Dermis lymphatic vessel endothelial cell (primary cell): Measurements from ENCODE around the gene ZNF292. TPM values are rescaled to one million over a fixed set of nuclear protein-coding genes. Genes with fewer than 3 reads are reported as not detected.

ENCODE experiments used
- total RNA-seq: library from RNA; depleted of rRNA; stranded (reverse); fragments of >200 nt; gene quantifications from 2 replicates; pipeline ENCODE4 v1.2.1, GENCODE V29; 2014

Gene ZNF292
- 17.1 and 21.5 TPM in 2 replicates for total RNA-seq

DNA sequence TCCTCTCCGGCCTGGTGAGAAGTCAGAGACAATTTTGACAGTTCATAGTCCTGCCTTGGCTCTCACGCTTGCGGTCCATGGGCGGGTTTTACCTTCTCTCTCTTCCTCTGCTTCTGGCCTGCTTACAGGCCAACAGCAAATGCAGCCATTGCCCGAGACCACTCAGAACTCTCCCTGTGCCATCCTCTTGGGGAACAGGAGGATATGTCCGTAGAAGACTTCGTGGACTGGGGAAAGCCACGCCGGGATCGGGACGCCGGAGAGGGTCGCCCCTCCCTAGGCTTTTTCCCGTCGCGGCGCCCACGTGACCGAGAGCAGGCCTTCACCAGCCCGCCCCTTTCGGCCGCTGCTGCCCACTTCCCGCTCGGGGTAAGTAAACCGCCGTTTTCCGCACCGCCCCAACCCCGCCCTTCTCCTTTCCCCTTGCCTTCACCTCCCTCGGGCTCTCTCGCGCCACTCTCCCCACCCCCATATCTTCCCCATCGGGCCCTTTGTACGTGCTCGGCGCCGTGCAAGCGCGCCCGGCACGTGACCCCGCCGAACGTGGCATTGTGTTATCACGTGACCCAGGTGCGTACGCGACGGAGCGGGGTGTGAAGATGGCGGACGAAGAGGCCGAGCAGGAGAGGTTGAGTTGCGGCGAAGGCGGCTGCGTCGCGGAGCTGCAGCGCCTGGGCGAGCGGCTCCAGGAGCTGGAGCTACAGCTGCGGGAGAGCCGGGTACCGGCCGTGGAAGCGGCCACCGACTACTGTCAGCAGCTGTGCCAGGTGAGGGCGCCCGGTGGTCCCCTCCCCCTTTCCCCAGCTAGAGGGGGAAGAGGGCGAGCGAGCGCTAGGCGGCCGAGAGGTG is at the start of gene ZNF292:
Gene ZNF292 (plus strand): TSS at position 573 of the 849 bp plus-strand sequence. CDS start 27 bp downstream, at position 600.

Other genes with a start within 250 kb of the ZNF292 start
- gene HTR1E, start 218.0 kb upstream of the ZNF292 start, total RNA-seq: not detected in 2 replicates
- 0.11 TPM in 1 of 2 replicates, not detected in the other for gene CGA, start 60.5 kb upstream of the ZNF292 start, total RNA-seq
- gene SMIM8, start 167.0 kb downstream of the ZNF292 start, total RNA-seq: 2.5 and 4.4 TPM in 2 replicates
- not detected in 2 replicates for gene GJB7, start 173.7 kb downstream of the ZNF292 start, total RNA-seq
- 0.43 and 0.95 TPM in 2 replicates for gene C6orf163, start 189.2 kb downstream of the ZNF292 start, total RNA-seq